ENCODE data around the gene TRIM74. TPM values are rescaled to one million over a fixed set of nuclear protein-coding genes. Genes with fewer than 3 reads are reported as not detected.
"Not testable (repeated sequence)": the region's sequence is repeated elsewhere in the genome, so short reads cannot be mapped to it uniquely, and the experiment has no call there.

TRIM74 gene
- total RNA-seq, 1 experiment from 2014 or later: not detected

- DNase-seq (ENCODE audit: low spot score): no peak
- in situ Hi-C loops (cut with HindIII; ENCODE audit: low sequenced_read_pairs): no loop called here
Measured at GRCh38 chr7:72924386-72924732, 44.9 kb downstream of the TRIM74 start.

- no peak for DNase-seq (ENCODE audit: low spot score)
- in situ Hi-C loops (cut with HindIII; ENCODE audit: low sequenced_read_pairs): no loop called here
Measured at GRCh38 chr7:72919256-72919775, 50.0 kb downstream of the TRIM74 start.

GRCh38 chr7:72914756-72915525 lies 54.3 kb downstream of the TRIM74 start:
- in situ Hi-C loops (cut with HindIII; ENCODE audit: low sequenced_read_pairs): not testable (repeated sequence)
- peak; percentile 39 for DNase-seq (ENCODE audit: low spot score)

- in situ Hi-C loops (cut with HindIII; ENCODE audit: low sequenced_read_pairs); DNase-seq (ENCODE audit: low spot score): not testable (repeated sequence)
Measured at GRCh38 chr7:72913750-72914149, 55.5 kb downstream of the TRIM74 start.

- DNase-seq (ENCODE audit: low spot score); in situ Hi-C loops (cut with HindIII; ENCODE audit: low sequenced_read_pairs): not testable (repeated sequence)
Measured at GRCh38 chr7:72911395-72911794, 57.9 kb downstream of the TRIM74 start.

Other genes starting within 250 kb of the TRIM74 start
- gene TYW1B, start 141.3 kb downstream of the TRIM74 start, total RNA-seq (2014; rRNA removed; shearing (Covaris generic)): 0.61 and 0.80 TPM in 2 replicates
- gene POM121, start 44.4 kb downstream of the TRIM74 start, total RNA-seq (2014; rRNA removed; shearing (Covaris generic)): 3.2 and 4.4 TPM in 2 replicates
- gene SPDYE8, start 60.3 kb upstream of the TRIM74 start, total RNA-seq (2014; rRNA removed; shearing (Covaris generic)): not detected in 2 replicates
- not detected in 2 replicates for gene SPDYE11, start 88.4 kb upstream of the TRIM74 start, total RNA-seq (2014; rRNA removed; shearing (Covaris generic))
- gene SPDYE9, start 116.6 kb upstream of the TRIM74 start, total RNA-seq (2014; rRNA removed; shearing (Covaris generic)): not detected in 2 replicates

Data from G401 (cell line).